K562 (cell line): ENCODE results near the gene SLC6A9. TPM values are rescaled to one million over a fixed set of nuclear protein-coding genes. Genes with fewer than 3 reads are reported as not detected.

Experiments
- ARHGAP35 ChIP-seq: fragments of 450-650 bp; IDR thresholded peaks from 2 replicates; pipeline ENCODE4 v1.6.1; 2018; ENCODE audit not compliant: partially characterized antibody
- BMI1 ChIP-seq: fragments of 150-350 bp; IDR thresholded peaks from 2 replicates; pipeline ENCODE4 v1.6.1; 2014; ENCODE audit warnings: low read length
- CAMTA2 ChIP-seq: fragments of 250-450 bp; sonication (Bioruptor Pico); conservative IDR thresholded peaks from 2 replicates; pipeline ENCODE4 v1.5.1; 2022
- CHD1 ChIP-seq: fragments of 200-600 bp; sonication (generic); IDR thresholded peaks from one replicate; pipeline ENCODE4 v1.6.1; 2012; ENCODE audit warnings: mild to moderate bottlenecking, moderate library complexity, low read length, inconsistent platforms
- CREM ChIP-seq: IDR thresholded peaks from 2 replicates; pipeline ENCODE4 v1.6.1; 2014; ENCODE audit warnings: antibody characterized with exemption, low read depth
- CXXC5 ChIP-seq: fragments of 250-450 bp; sonication (Bioruptor Pico); IDR thresholded peaks from 2 replicates; pipeline ENCODE4 v1.8.0; 2022; ENCODE audit warnings: inconsistent platforms, mild to moderate bottlenecking, moderate library complexity
- GATAD2B ChIP-seq: fragments of 450-650 bp; IDR thresholded peaks from 2 replicates; pipeline ENCODE4 v1.6.1; 2017; ENCODE audit warnings: mild to moderate bottlenecking, borderline replicate concordance
- LCOR ChIP-seq: sonication (generic); formaldehyde crosslinking; IDR thresholded peaks from 2 replicates; pipeline ENCODE4 v1.8.0; 2022; ENCODE audit warnings: mild to moderate bottlenecking, missing genetic modification reagents
- MAFF ChIP-seq: IDR thresholded peaks from 2 replicates; pipeline ENCODE4 v1.6.1; 2012; ENCODE audit warnings: low read length, improper control_type of control experiment
- PHF21A ChIP-seq: fragments of 450-650 bp; IDR thresholded peaks from 2 replicates; pipeline ENCODE4 v1.6.1; 2017; ENCODE audit warnings: low read depth, borderline replicate concordance
- SIRT6 ChIP-seq: IDR thresholded peaks from one replicate; pipeline ENCODE4 v1.6.1; 2012; ENCODE audit warnings: low read depth, mild to moderate bottlenecking, control low read depth, inconsistent platforms, low read length, moderate library complexity
- SIX5 ChIP-seq, 2 experiments: IDR thresholded peaks; 2 replicates each; pipeline ENCODE4 v1.6.1; 2011; ENCODE audit warnings: low read length in 2 of 2, borderline replicate concordance in 1 of 2, low read depth in 1 of 2, mild to moderate bottlenecking in 1 of 2, moderate library complexity in 1 of 2; ENCODE audit not compliant: insufficient read depth in 1 of 2
- SMARCB1 ChIP-seq: IDR thresholded peaks from 2 replicates; pipeline ENCODE4 v1.6.1; 2011; ENCODE audit warnings: improper control_type of control experiment, low read depth; ENCODE audit not compliant: insufficient read length
- SNRNP70 ChIP-seq: fragments of 200-400 bp; formaldehyde crosslinking; optimal IDR thresholded peaks from 2 replicates; pipeline ENCODE3; 2017; ENCODE audit warnings: low read depth, low read length
- SRSF3 ChIP-seq: fragments of 200-400 bp; formaldehyde crosslinking; IDR thresholded peaks from 2 replicates; pipeline ENCODE4 v1.6.1; 2016; ENCODE audit warnings: mild to moderate bottlenecking, low read length, moderate library complexity; ENCODE audit not compliant: insufficient read depth
- TBP ChIP-seq: optimal IDR thresholded peaks from 2 replicates; pipeline ENCODE3; 2011; ENCODE audit warnings: low read depth, low read length, improper control_type of control experiment
- TOE1 ChIP-seq, 2 experiments: fragments of 450-650 bp in 1 of 2; sonication (generic) in 1 of 2; formaldehyde crosslinking in 1 of 2; IDR thresholded peaks; 2 replicates each; pipeline versions ENCODE4 v1.7.1 to v1.8.0; 2016 to 2022; ENCODE audit warnings: borderline replicate concordance in 2 of 2, mild to moderate bottlenecking in 2 of 2, antibody characterized with exemption in 1 of 2, inconsistent platforms in 1 of 2, low read depth in 1 of 2, missing genetic modification reagents in 1 of 2, moderate library complexity in 1 of 2
- ZBTB7A ChIP-seq: IDR thresholded peaks from 2 replicates; pipeline ENCODE4 v1.6.1; 2011; ENCODE audit warnings: low read depth, mild to moderate bottlenecking, low read length, moderate library complexity, borderline replicate concordance; ENCODE audit not compliant: control insufficient read depth
- ZFP30 ChIP-seq: fragments of 250-450 bp; sonication (Bioruptor Pico); IDR thresholded peaks from 2 replicates; pipeline ENCODE4 v1.8.0; 2022; ENCODE audit warnings: moderate library complexity, mild to moderate bottlenecking, inconsistent platforms, borderline replicate concordance
- ZNF133 ChIP-seq: fragments of 250-450 bp; sonication (Bioruptor Pico); IDR thresholded peaks from 2 replicates; pipeline ENCODE4 v1.4.0; 2020; ENCODE audit warnings: mild to moderate bottlenecking
- polyA plus RNA-seq, 8 experiments: library from polyadenylated mRNA; depleted of rRNA in 4 of 8; stranded (reverse) in 5 of 8; unstranded in 3 of 8; fragments of >200 nt; fragmentation: Nextera tagmentation in 2 of 8; fragmentation: Illumina TruSeq in 1 of 8; extraction: Ambion mirVana in 2 of 8; extraction: Trizol in 1 of 8; gene quantifications; 2 replicates each; pipeline versions ENCODE4 v1.2.1 to v1.2.3, GENCODE V29; 2011 to 2014; ENCODE audit warnings: inconsistent platforms in 1 of 8, missing spikeins in 1 of 8
- total RNA-seq, 7 experiments: library from RNA; depleted of rRNA in 6 of 7; stranded (reverse); fragments of >200 nt in 6 of 7; fragmentation: Illumina TruSeq in 2 of 7; extraction: Trizol in 2 of 7; gene quantifications; 2 replicates each; pipeline versions ENCODE4 v1.2.1 to v1.2.3, GENCODE V29; 2011 to 2021; ENCODE audit warnings: low replicate concordance in 1 of 7
- TF ChIP-seq, protein P1 (sequence below), 2 experiments: fragments of 450-650 bp in 1 of 2; IDR thresholded peaks; 2 replicates each; pipeline ENCODE4 v1.6.1; 2011 to 2017; ENCODE audit warnings: low read depth in 2 of 2, antibody characterized with exemption in 1 of 2, borderline replicate concordance in 1 of 2, low read length in 1 of 2, mild to moderate bottlenecking in 1 of 2, mixed read lengths in 1 of 2; ENCODE audit not compliant: control insufficient read depth in 1 of 2
- TF ChIP-seq, protein P2 (sequence below), 2 experiments: fragments of 450-650 bp; conservative IDR thresholded peaks; 2 replicates each; pipeline ENCODE4 v1.6.1; 2017; ENCODE audit warnings: mild to moderate bottlenecking in 2 of 2, moderate library complexity in 2 of 2
- TF ChIP-seq, protein P3 (sequence below): fragments of 450-650 bp; conservative IDR thresholded peaks from 2 replicates; pipeline ENCODE4 v1.6.1; 2016; ENCODE audit warnings: missing genetic modification characterization, low read depth, mild to moderate bottlenecking, missing compliant biosample characterization, moderate library complexity

The SLC6A9 gene
- total and polyA plus RNA-seq, 9 of the 15 experiments (the other 6 are each of a cell fraction or from before 2014, with no cell fraction given), result 0.17 to 18.7 (median 2.9) TPM

DNA sequence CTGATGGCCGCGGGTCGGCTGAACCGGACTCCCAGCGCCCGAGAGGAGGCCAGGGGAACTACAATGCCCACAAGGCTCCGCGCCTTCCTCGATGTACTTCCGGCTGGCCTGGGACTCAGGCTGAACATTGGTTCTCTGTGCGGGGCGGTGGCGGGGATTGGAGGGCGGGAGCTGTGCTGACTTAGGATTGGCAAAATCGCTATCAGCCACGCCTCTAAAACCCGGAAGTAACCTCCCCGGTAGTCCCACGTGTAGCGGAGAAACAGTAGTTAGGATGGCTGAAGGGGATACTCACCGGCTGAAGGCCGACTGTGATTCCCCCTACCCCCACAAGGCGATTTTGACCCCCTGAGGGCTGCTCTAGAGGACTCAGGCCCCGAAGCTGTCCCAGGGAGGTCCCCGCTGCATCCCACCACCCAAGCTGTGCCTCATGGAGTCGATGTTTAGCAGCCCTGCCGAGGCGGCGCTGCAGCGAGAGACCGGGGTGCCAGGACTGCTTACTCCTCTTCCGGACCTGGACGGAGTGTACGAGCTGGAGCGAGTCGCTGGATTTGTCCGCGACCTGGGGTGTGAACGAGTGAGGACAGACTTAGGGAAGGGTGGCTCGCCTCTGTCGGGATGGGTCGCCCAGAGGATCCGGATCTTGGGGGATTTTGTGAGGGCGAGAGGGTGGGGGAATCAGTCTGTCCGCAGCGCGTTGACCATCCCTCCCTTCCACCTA is 61.4 kb downstream of the SLC6A9 start, which contains the start of gene DPH2 (continued):
- TF ChIP-seq, protein P1, sequence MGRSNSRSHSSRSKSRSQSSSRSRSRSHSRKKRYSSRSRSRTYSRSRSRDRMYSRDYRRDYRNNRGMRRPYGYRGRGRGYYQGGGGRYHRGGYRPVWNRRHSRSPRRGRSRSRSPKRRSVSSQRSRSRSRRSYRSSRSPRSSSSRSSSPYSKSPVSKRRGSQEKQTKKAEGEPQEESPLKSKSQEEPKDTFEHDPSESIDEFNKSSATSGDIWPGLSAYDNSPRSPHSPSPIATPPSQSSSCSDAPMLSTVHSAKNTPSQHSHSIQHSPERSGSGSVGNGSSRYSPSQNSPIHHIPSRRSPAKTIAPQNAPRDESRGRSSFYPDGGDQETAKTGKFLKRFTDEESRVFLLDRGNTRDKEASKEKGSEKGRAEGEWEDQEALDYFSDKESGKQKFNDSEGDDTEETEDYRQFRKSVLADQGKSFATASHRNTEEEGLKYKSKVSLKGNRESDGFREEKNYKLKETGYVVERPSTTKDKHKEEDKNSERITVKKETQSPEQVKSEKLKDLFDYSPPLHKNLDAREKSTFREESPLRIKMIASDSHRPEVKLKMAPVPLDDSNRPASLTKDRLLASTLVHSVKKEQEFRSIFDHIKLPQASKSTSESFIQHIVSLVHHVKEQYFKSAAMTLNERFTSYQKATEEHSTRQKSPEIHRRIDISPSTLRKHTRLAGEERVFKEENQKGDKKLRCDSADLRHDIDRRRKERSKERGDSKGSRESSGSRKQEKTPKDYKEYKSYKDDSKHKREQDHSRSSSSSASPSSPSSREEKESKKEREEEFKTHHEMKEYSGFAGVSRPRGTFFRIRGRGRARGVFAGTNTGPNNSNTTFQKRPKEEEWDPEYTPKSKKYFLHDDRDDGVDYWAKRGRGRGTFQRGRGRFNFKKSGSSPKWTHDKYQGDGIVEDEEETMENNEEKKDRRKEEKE (IDR thresholded peaks at IDR 0.05; ENCODE audit: borderline replicate concordance in 1 of 2, control insufficient read depth in 1 of 2, low read depth in 2 of 2, low read length in 1 of 2), result no peak
- TF ChIP-seq TOE1 (IDR thresholded peaks at IDR 0.05; ENCODE audit: borderline replicate concordance), result no peak
- TF ChIP-seq TOE1 (CRISPR knock-in tag; IDR thresholded peaks at IDR 0.05; ENCODE audit: borderline replicate concordance, low read depth), result no peak
- TF ChIP-seq CREM, result peak; percentile 90
- no peak for TF ChIP-seq SIRT6
- TF ChIP-seq, protein P2, sequence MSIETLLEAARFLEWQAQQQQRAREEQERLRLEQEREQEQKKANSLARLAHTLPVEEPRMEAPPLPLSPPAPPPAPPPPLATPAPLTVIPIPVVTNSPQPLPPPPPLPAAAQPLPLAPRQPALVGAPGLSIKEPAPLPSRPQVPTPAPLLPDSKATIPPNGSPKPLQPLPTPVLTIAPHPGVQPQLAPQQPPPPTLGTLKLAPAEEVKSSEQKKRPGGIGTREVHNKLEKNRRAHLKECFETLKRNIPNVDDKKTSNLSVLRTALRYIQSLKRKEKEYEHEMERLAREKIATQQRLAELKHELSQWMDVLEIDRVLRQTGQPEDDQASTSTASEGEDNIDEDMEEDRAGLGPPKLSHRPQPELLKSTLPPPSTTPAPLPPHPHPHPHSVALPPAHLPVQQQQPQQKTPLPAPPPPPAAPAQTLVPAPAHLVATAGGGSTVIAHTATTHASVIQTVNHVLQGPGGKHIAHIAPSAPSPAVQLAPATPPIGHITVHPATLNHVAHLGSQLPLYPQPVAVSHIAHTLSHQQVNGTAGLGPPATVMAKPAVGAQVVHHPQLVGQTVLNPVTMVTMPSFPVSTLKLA (conservative IDR thresholded peaks at IDR 0.05), result peak; percentile 100
- no peak for TF ChIP-seq LCOR
- TF ChIP-seq SNRNP70, result no peak
- TF ChIP-seq CXXC5, result no peak; the same call in none of the 2 replicates
- no peak for TF ChIP-seq PHF21A
- no peak for TF ChIP-seq SRSF3
- TF ChIP-seq MAFF, result no peak
- TF ChIP-seq ARHGAP35, result no peak
- TF ChIP-seq, protein P3, sequence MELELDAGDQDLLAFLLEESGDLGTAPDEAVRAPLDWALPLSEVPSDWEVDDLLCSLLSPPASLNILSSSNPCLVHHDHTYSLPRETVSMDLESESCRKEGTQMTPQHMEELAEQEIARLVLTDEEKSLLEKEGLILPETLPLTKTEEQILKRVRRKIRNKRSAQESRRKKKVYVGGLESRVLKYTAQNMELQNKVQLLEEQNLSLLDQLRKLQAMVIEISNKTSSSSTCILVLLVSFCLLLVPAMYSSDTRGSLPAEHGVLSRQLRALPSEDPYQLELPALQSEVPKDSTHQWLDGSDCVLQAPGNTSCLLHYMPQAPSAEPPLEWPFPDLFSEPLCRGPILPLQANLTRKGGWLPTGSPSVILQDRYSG (tag), result no peak
- peak; percentile 83 to 91 for TF ChIP-seq SIX5 (IDR thresholded peaks at IDR 0.05; ENCODE audit: borderline replicate concordance in 1 of 2, insufficient read depth in 1 of 2, low read depth in 1 of 2, low read length in 2 of 2)
- TF ChIP-seq BMI1, result no peak
- TF ChIP-seq ZNF133, result no peak
- no peak for TF ChIP-seq ZBTB7A
- TF ChIP-seq ZFP30, result no peak
- no peak for TF ChIP-seq CAMTA2 (CRISPR knock-in tag)
- TF ChIP-seq GATAD2B, result no peak
- no peak for TF ChIP-seq SMARCB1
- no peak for TF ChIP-seq CHD1
- TF ChIP-seq TBP, result no peak
